HG03039 (cell line): ENCODE results near the gene ANKRD55.
"Not testable (repeated sequence)": the region's sequence is repeated elsewhere in the genome, so short reads cannot be mapped to it uniquely, and the experiment has no call there.

Source experiments
- ATAC-seq: cut with Tn5 transposase; IDR thresholded peaks from one replicate; pipeline ENCODE4 v1.9.1; 2021; ENCODE audit warnings: mild to moderate bottlenecking, moderate library complexity; ENCODE audit not compliant: unreplicated experiment

The ANKRD55 gene

GRCh38 chr5:56147106-56147505 is 86.0 kb downstream of the ANKRD55 start:
- no peak for ATAC-seq

GRCh38 chr5:56146674-56147073 is 86.5 kb downstream of the ANKRD55 start:
- ATAC-seq: no peak

- no peak for ATAC-seq
Measured at GRCh38 chr5:56145511-56145910, 87.6 kb downstream of the ANKRD55 start.

GRCh38 chr5:56145106-56145505 is 88.0 kb downstream of the ANKRD55 start:
- no peak for ATAC-seq

- no peak for ATAC-seq
Measured at GRCh38 chr5:56144211-56144610, 88.9 kb downstream of the ANKRD55 start.

- ATAC-seq: no peak
Measured at GRCh38 chr5:56143373-56143714, 89.8 kb downstream of the ANKRD55 start.

- peak; percentile 74 for ATAC-seq
Measured at GRCh38 chr5:56142614-56143372, 90.3 kb downstream of the ANKRD55 start.

GRCh38 chr5:56142233-56142613 is 90.9 kb downstream of the ANKRD55 start:
- ATAC-seq: no peak

GRCh38 chr5:56140073-56140472 is 93.1 kb downstream of the ANKRD55 start:
- ATAC-seq: no peak

GRCh38 chr5:56130664-56131063 is 102.5 kb downstream of the ANKRD55 start:
- ATAC-seq: no peak

- ATAC-seq: no peak
Measured at GRCh38 chr5:56129288-56129687, 103.8 kb downstream of the ANKRD55 start.

GRCh38 chr5:56128113-56128512 is 105.0 kb downstream of the ANKRD55 start:
- ATAC-seq: no peak

- ATAC-seq: no peak
Measured at GRCh38 chr5:56126487-56127179, 106.5 kb downstream of the ANKRD55 start.

GRCh38 chr5:56123531-56124243 is 109.4 kb downstream of the ANKRD55 start:
- no peak for ATAC-seq

- ATAC-seq: not testable (repeated sequence)
Measured at GRCh38 chr5:56122360-56122985, 110.7 kb downstream of the ANKRD55 start.

GRCh38 chr5:56119050-56119449 is 114.1 kb downstream of the ANKRD55 start:
- no peak for ATAC-seq

GRCh38 chr5:56116599-56117141 is 116.5 kb downstream of the ANKRD55 start:
- ATAC-seq: no peak

GRCh38 chr5:56115589-56115988 is 117.5 kb downstream of the ANKRD55 start:
- no peak for ATAC-seq

- ATAC-seq: no peak
Measured at GRCh38 chr5:56112526-56113121, 120.5 kb downstream of the ANKRD55 start.

- ATAC-seq: no peak
Measured at GRCh38 chr5:56111404-56111781, 121.7 kb downstream of the ANKRD55 start.
